ENCODE results near the gene ARL14. TPM values are rescaled to one million over a fixed set of nuclear protein-coding genes. Genes with fewer than 3 reads are reported as not detected.

The ARL14 gene
- total RNA-seq, 2 experiments from 2014 or later: not detected

- H3K4me1 Mint-ChIP-seq (ENCODE audit: low read depth): peaks cover 5% of the 10 kb centered on the region
- peaks cover 7% of the 10 kb centered on the region for H3K27me3 Mint-ChIP-seq
- DNase-seq: no peak
- intact Hi-C loops (cut with micrococcal nuclease): no loop called here
- no peak overlapping the region for H3K27ac Mint-ChIP-seq
- no peak overlapping the region for H3K4me3 Mint-ChIP-seq
- CTCF ChIA-PET: interaction anchor here (0.9 kb wide), 1 partner anchor 16 kb away, joined by 3 read pairs; no protein-coding TSS in a partner anchor
- H3K36me3 Mint-ChIP-seq: no peaks in the 10 kb centered on the region
- POLR2A ChIA-PET: no interaction called here
- H3K9me3 Mint-ChIP-seq: no peaks in the 10 kb centered on the region
These were observed 16.1 kb upstream of the ARL14 start for GRCh38 chr3:160660902-160661301.

- H3K27me3 Mint-ChIP-seq: peaks cover 5% of the 10 kb centered on the region
- no peak overlapping the region for H3K27ac Mint-ChIP-seq
- H3K4me3 Mint-ChIP-seq: no peak overlapping the region
- CTCF ChIA-PET: no interaction called here
- no peaks in the 10 kb centered on the region for H3K9me3 Mint-ChIP-seq
- no peak for DNase-seq
- peaks cover 9% of the 10 kb centered on the region for H3K4me1 Mint-ChIP-seq (ENCODE audit: low read depth)
- no peaks in the 10 kb centered on the region for H3K36me3 Mint-ChIP-seq
- intact Hi-C loops (cut with micrococcal nuclease): no loop called here
- POLR2A ChIA-PET: no interaction called here
These were observed 15.3 kb upstream of the ARL14 start for GRCh38 chr3:160661660-160662059.

GRCh38 chr3:160665231-160665630, 11.7 kb upstream of the ARL14 start:
- Mint-ChIP-seq H3K4me3 (no peak overlapping the region), H3K36me3 (no peaks in the 10 kb centered on the region), H3K27me3 (peaks cover 8% of the 10 kb centered on the region), H3K4me1 (ENCODE audit: low read depth) (peaks cover 9% of the 10 kb centered on the region), H3K27ac (peak overlapping the region; percentile 78), H3K9me3 (no peaks in the 10 kb centered on the region)
- no peak for DNase-seq
- POLR2A ChIA-PET: no interaction called here
- intact Hi-C loops (cut with micrococcal nuclease): no loop called here
- CTCF ChIA-PET: no interaction called here

GRCh38 chr3:160665784-160666526, 11.0 kb upstream of the ARL14 start:
- DNase-seq: peak; percentile 14
- peaks cover 9% of the 10 kb centered on the region for H3K4me1 Mint-ChIP-seq (ENCODE audit: low read depth)
- H3K36me3 Mint-ChIP-seq: no peaks in the 10 kb centered on the region
- POLR2A ChIA-PET: no interaction called here
- peak overlapping the region; percentile 3 for H3K4me3 Mint-ChIP-seq
- CTCF ChIA-PET: no interaction called here
- peak overlapping the region; percentile 78 for H3K27ac Mint-ChIP-seq
- H3K9me3 Mint-ChIP-seq: no peaks in the 10 kb centered on the region
- H3K27me3 Mint-ChIP-seq: peaks cover 8% of the 10 kb centered on the region
- intact Hi-C loops (cut with micrococcal nuclease): no loop called here

- H3K9me3 Mint-ChIP-seq: no peaks in the 10 kb centered on the region
- no peak overlapping the region for H3K27ac Mint-ChIP-seq
- H3K36me3 Mint-ChIP-seq: no peaks in the 10 kb centered on the region
- CTCF ChIA-PET: no interaction called here
- POLR2A ChIA-PET: no interaction called here
- H3K27me3 Mint-ChIP-seq: peaks cover 8% of the 10 kb centered on the region
- no peak overlapping the region for H3K4me3 Mint-ChIP-seq
- no peak for DNase-seq
- peaks cover 9% of the 10 kb centered on the region for H3K4me1 Mint-ChIP-seq (ENCODE audit: low read depth)
- intact Hi-C loops (cut with micrococcal nuclease): no loop called here
These were observed 9.5 kb upstream of the ARL14 start for GRCh38 chr3:160667452-160667851.

GRCh38 chr3:160668454-160668853, 8.5 kb upstream of the ARL14 start:
- Mint-ChIP-seq H3K9me3 (no peaks in the 10 kb centered on the region), H3K36me3 (no peaks in the 10 kb centered on the region), H3K27ac (no peak overlapping the region), H3K4me3 (no peak overlapping the region), H3K4me1 (ENCODE audit: low read depth) (peaks cover 9% of the 10 kb centered on the region), H3K27me3 (peaks cover 8% of the 10 kb centered on the region)
- ChIA-PET POLR2A (no interaction called here), CTCF (no interaction called here)
- no peak for DNase-seq
- intact Hi-C loops (cut with micrococcal nuclease): no loop called here

- Mint-ChIP-seq H3K4me1 (ENCODE audit: low read depth) (peaks cover 1% of the 10 kb centered on the region), H3K9me3 (no peaks in the 10 kb centered on the region), H3K27ac (no peak overlapping the region), H3K4me3 (no peak overlapping the region), H3K27me3 (peaks cover 7% of the 10 kb centered on the region), H3K36me3 (no peaks in the 10 kb centered on the region)
- ChIA-PET POLR2A (no interaction called here), CTCF (no interaction called here)
- no peak for DNase-seq
- intact Hi-C loops (cut with micrococcal nuclease): no loop called here
These were observed 5.7 kb upstream of the ARL14 start for GRCh38 chr3:160671231-160671630.

- Mint-ChIP-seq H3K4me1 (ENCODE audit: low read depth) (peaks cover 2% of the 10 kb centered on the region), H3K4me3 (no peak overlapping the region), H3K9me3 (no peaks in the 10 kb centered on the region), H3K27ac (no peak overlapping the region), H3K27me3 (peaks cover 7% of the 10 kb centered on the region), H3K36me3 (no peaks in the 10 kb centered on the region)
- ChIA-PET CTCF (no interaction called here), POLR2A (no interaction called here)
- intact Hi-C loops (cut with micrococcal nuclease): no loop called here
- DNase-seq: no peak
These were observed 5.0 kb upstream of the ARL14 start for GRCh38 chr3:160671995-160672394.

- Mint-ChIP-seq H3K9me3 (no peaks in the 10 kb centered on the region), H3K27me3 (peaks cover 9% of the 10 kb centered on the region), H3K4me1 (ENCODE audit: low read depth) (peaks cover 4% of the 10 kb centered on the region), H3K36me3 (no peaks in the 10 kb centered on the region), H3K4me3 (no peak overlapping the region), H3K27ac (no peak overlapping the region)
- no peak for DNase-seq
- intact Hi-C loops (cut with micrococcal nuclease): no loop called here
- CTCF ChIA-PET: no interaction called here
- POLR2A ChIA-PET: no interaction called here
These were observed 3.8 kb upstream of the ARL14 start for GRCh38 chr3:160673188-160673587.

- intact Hi-C loops (cut with micrococcal nuclease): no loop called here
- CTCF ChIA-PET: interaction anchor here (1.0 kb wide), 1 partner anchor 12 kb away, joined by 3 read pairs; no protein-coding TSS in a partner anchor
These were observed 1.3 kb upstream of the ARL14 start for GRCh38 chr3:160675566-160676124.

GRCh38 chr3:160677459-160677881, 510 bp downstream of the ARL14 start:
- DNase-seq: no peak
- CTCF ChIA-PET: no interaction called here
- intact Hi-C loops (cut with micrococcal nuclease): no loop called here
- Mint-ChIP-seq H3K9me3 (no peaks in the 10 kb centered on the region), H3K4me1 (ENCODE audit: low read depth) (peaks cover 4% of the 10 kb centered on the region), H3K27ac (no peak overlapping the region), H3K36me3 (no peaks in the 10 kb centered on the region), H3K4me3 (no peak overlapping the region), H3K27me3 (peaks cover 6% of the 10 kb centered on the region)
- POLR2A ChIA-PET: no interaction called here

More at GRCh38 chr3:160675566-160676124, 1.3 kb upstream of the ARL14 start:
- Mint-ChIP-seq H3K36me3 (no peaks in the 10 kb centered on the region), H3K4me3 (no peak overlapping the region), H3K4me1 (ENCODE audit: low read depth) (peaks cover 4% of the 10 kb centered on the region), H3K9me3 (no peaks in the 10 kb centered on the region), H3K27me3 (peaks cover 6% of the 10 kb centered on the region), H3K27ac (no peak overlapping the region)
- POLR2A ChIA-PET: no interaction called here
- DNase-seq: no peak

GRCh38 chr3:160678292-160678842, 1.4 kb downstream of the ARL14 start:
- intact Hi-C loops (cut with micrococcal nuclease): no loop called here
- POLR2A ChIA-PET: no interaction called here
- H3K36me3 Mint-ChIP-seq: no peaks in the 10 kb centered on the region

GRCh38 chr3:160684368-160684740, 7.4 kb downstream of the ARL14 start:
- Mint-ChIP-seq H3K27ac (no peak overlapping the region), H3K27me3 (peaks cover 2% of the 10 kb centered on the region), H3K9me3 (no peaks in the 10 kb centered on the region), H3K4me1 (ENCODE audit: low read depth) (no peaks in the 10 kb centered on the region), H3K36me3 (no peaks in the 10 kb centered on the region), H3K4me3 (no peak overlapping the region)
- DNase-seq: no peak
- ChIA-PET POLR2A (no interaction called here), CTCF (no interaction called here)
- intact Hi-C loops (cut with micrococcal nuclease): no loop called here

More at GRCh38 chr3:160678292-160678842, 1.4 kb downstream of the ARL14 start:
- CTCF ChIA-PET: interaction anchor here (1.1 kb wide), 1 partner anchor 12 kb away, joined by 3 read pairs; no protein-coding TSS in a partner anchor
- Mint-ChIP-seq H3K27me3 (peaks cover 6% of the 10 kb centered on the region), H3K27ac (no peak overlapping the region), H3K4me1 (ENCODE audit: low read depth) (peaks cover 4% of the 10 kb centered on the region), H3K4me3 (no peak overlapping the region), H3K9me3 (no peaks in the 10 kb centered on the region)
- no peak for DNase-seq
